Kidney epithelial cell (primary cell): Measurements from ENCODE around the gene OPN1LW. TPM values are rescaled to one million over a fixed set of nuclear protein-coding genes. Genes with fewer than 3 reads are reported as not detected.
"Not testable (repeated sequence)": the region's sequence is repeated elsewhere in the genome, so short reads cannot be mapped to it uniquely, and the experiment has no call there.

Experiments
- DNase-seq: peaks from one replicate; pipeline ENCODE4 v3.0.0-alpha.2; 2010; ENCODE audit warnings: low read depth
- H3K27me3 ChIP-seq: 2 replicates; pipeline ENCODE4 v1.6.0; 2011; ENCODE audit warnings: low read length; ENCODE audit not compliant: control insufficient read depth, insufficient read depth
- H3K36me3 ChIP-seq: 2 replicates; pipeline ENCODE4 v1.5.1; 2011; ENCODE audit warnings: low read length; ENCODE audit not compliant: control insufficient read depth, insufficient read depth
- H3K4me3 ChIP-seq: 2 replicates; pipeline ENCODE4 v1.5.1; 2011; ENCODE audit warnings: low read depth, mild to moderate bottlenecking, control low read depth, low read length
- total RNA-seq: library from RNA; depleted of rRNA; stranded (reverse); fragments of >200 nt; gene quantifications from 2 replicates; pipeline ENCODE4 v1.2.3, GENCODE V29; 2015

Gene OPN1LW
- total RNA-seq, 1 donor from 2014 or later: not detected

- not testable (repeated sequence) for H3K36me3 ChIP-seq, DNase-seq, H3K27me3 ChIP-seq, H3K4me3 ChIP-seq
Observed at GRCh38 chrX:154168384-154168783, 24.3 kb downstream of the OPN1LW start.

- H3K36me3 ChIP-seq, DNase-seq, H3K4me3 ChIP-seq, H3K27me3 ChIP-seq: not testable (repeated sequence)
Observed at GRCh38 chrX:154172535-154172943, 28.5 kb downstream of the OPN1LW start.

DNA sequence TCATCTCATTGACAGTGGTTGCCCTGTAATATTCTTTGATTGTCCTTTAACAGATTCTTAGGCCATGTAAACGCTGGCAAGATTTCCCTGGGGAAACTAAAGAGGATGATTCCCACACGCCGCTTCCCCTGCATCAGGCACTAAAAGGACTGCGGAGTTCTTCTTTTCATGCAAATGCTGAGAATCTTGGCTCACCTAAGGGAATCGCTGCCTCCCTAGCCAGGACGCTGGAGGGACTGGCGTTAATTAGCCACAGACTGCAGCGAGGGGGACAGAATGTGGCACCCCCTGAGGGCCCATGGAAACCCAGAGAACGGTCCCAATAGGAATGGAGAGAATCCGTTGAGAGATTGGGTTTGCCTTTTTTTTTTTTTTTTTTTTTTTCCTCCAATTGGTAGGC is 30.3 kb downstream of the OPN1LW start:
- H3K27me3 ChIP-seq, DNase-seq, H3K36me3 ChIP-seq, H3K4me3 ChIP-seq: not testable (repeated sequence)

- H3K27me3 ChIP-seq, H3K36me3 ChIP-seq, DNase-seq: not testable (repeated sequence)
Observed at GRCh38 chrX:154182296-154182695, 38.3 kb downstream of the OPN1LW start, which contains the start of gene OPN1MW. TSS of gene OPN1MW (plus strand) at chrX:154182596. CDS start at chrX:154182678, 82 bp downstream.

DNA sequence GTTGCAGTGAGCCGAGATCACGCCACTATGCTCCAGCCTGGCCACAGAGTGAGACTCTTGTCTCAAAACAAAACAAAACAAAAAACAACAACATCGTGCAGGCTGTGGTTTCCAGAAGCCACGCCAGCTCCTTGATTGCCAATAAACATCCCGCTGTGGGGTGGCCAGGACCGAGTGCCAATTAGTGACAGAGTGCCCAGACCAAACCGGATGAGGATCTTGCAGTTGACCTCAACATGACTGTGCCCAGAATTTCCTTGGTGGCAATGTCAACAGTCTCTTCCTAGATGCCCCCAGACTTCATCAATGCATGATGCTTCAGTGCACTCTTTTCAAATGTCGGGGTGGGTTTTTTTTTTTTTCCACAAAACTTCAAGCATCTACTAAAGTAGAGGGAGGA is 39.8 kb downstream of the OPN1LW start:
- not testable (repeated sequence) for H3K36me3 ChIP-seq, H3K4me3 ChIP-seq, H3K27me3 ChIP-seq, DNase-seq

More at GRCh38 chrX:154182296-154182695, 38.3 kb downstream of the OPN1LW start, which contains the start of gene OPN1MW:
- H3K4me3 ChIP-seq: not testable (repeated sequence)

DNA sequence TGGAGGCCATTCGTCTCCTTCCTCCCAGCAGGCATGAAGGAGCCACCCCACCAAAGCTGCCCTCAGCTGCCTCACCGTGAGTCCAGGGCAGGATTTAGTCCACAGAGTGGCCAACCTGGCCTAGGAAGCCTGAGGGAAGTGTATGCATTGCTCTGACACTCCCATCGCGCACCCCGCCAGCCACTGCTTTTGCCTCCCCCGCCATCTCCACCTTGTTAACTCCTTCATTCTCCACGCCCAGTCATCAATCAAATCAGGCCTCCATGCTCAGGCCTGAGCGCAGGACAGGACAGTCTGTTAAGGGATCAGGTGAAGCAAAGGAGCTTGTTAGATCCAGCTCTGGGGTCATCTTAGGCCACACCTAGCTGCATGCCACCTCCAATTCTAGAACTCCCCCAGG is 48.8 kb downstream of the OPN1LW start:
- not testable (repeated sequence) for DNase-seq, H3K27me3 ChIP-seq, H3K4me3 ChIP-seq, H3K36me3 ChIP-seq

DNA sequence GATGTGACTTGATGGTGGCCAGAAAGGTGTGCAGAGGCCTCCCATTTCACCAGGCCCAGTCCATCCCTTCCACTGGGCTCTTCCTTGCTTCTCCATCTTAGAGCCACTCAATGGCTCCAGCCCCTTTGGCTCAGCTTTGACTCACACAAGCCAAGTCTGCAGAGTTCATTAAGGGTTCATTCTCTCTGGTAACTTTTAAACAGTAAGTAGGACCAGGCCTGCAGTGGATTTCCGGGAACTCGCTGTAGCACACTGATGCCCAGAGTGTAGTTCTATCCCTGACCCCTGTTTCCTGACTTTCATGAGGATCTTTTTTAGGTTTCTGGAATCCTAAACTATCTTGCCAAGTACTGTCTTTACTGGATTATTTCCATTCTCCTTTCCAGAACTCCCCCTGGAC is 50.3 kb downstream of the OPN1LW start:
- not testable (repeated sequence) for H3K36me3 ChIP-seq, H3K27me3 ChIP-seq, DNase-seq, H3K4me3 ChIP-seq

DNA sequence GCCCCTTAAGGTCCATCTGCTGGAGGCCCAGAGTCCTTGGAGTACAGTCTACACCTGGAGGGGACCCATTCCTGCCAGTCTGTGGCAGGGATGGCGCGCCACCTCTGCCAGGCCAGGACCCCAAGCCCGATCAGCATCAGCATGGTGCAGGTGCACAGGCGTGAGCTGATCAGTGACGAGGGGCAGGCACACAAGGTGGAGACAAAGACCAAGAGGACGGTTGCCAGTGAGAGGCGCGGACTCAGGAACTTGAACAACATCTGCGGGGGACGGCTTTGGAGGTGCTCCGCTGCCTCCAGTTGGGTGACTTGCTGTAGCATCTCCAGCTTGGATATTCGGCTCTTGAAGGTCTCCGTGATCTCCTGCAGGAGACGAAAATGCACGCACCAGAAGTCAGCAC is 52.4 kb downstream of the OPN1LW start:
- not testable (repeated sequence) for H3K36me3 ChIP-seq, DNase-seq, H3K4me3 ChIP-seq, H3K27me3 ChIP-seq

Other genes with a start within 250 kb of the OPN1LW start
- gene AVPR2, start 239.6 kb upstream of the OPN1LW start, total RNA-seq: 0.08 and 0.21 TPM in 2 replicates
- 12.7 and 14.0 TPM in 2 replicates for gene ARHGAP4, start 218.0 kb upstream of the OPN1LW start, total RNA-seq
- gene NAA10, start 209.2 kb upstream of the OPN1LW start, total RNA-seq: 139 and 141 TPM in 2 replicates
- 22.9 and 38.7 TPM in 2 replicates for gene RENBP, start 199.6 kb upstream of the OPN1LW start, total RNA-seq
- gene HCFC1, start 172.4 kb upstream of the OPN1LW start, total RNA-seq: 56.2 and 72.2 TPM in 2 replicates
- 6.7 and 11.9 TPM in 2 replicates for gene TMEM187, start 171.5 kb upstream of the OPN1LW start, total RNA-seq
- 193 and 225 TPM in 2 replicates for gene IRAK1, start 124.3 kb upstream of the OPN1LW start, total RNA-seq
- 32.0 and 34.4 TPM in 2 replicates for gene MECP2, start 46.5 kb upstream of the OPN1LW start, total RNA-seq
- gene OPN1MW, start 38.4 kb downstream of the OPN1LW start, total RNA-seq: not detected in 2 replicates
- not detected in 2 replicates for gene OPN1MW2, start 75.5 kb downstream of the OPN1LW start, total RNA-seq
- not detected in 2 replicates for gene OPN1MW3, start 113.3 kb downstream of the OPN1LW start, total RNA-seq
- not detected in 2 replicates for gene TEX28, start 150.9 kb downstream of the OPN1LW start, total RNA-seq
- gene TKTL1, start 151.6 kb downstream of the OPN1LW start, total RNA-seq: not detected in 2 replicates
- gene FLNA, start 230.4 kb downstream of the OPN1LW start, total RNA-seq: 2,357 and 2,761 TPM in 2 replicates
- 56.2 and 60.5 TPM in 2 replicates for gene EMD, start 235.1 kb downstream of the OPN1LW start, total RNA-seq